ENCODE measurements around the gene PDLIM7.
"Not testable (repeated sequence)": the region's sequence is repeated elsewhere in the genome, so short reads cannot be mapped to it uniquely, and the experiment has no call there.

PDLIM7 gene

GRCh38 chr5:177490311-177490991 lies 7.0 kb downstream of the PDLIM7 start:
- no peak for DNase-seq

- DNase-seq: no peak
Observed at GRCh38 chr5:177489119-177489716, 8.2 kb downstream of the PDLIM7 start.

- DNase-seq: no peak
Observed at GRCh38 chr5:177487975-177488374, 9.4 kb downstream of the PDLIM7 start.

GRCh38 chr5:177487144-177487543 lies 10.3 kb downstream of the PDLIM7 start:
- no peak for DNase-seq

GRCh38 chr5:177486256-177486655 lies 11.1 kb downstream of the PDLIM7 start:
- DNase-seq: no peak

- not testable (repeated sequence) for DNase-seq
Observed at GRCh38 chr5:177485753-177486152, 11.7 kb downstream of the PDLIM7 start.

GRCh38 chr5:177484902-177485549 lies 12.4 kb downstream of the PDLIM7 start:
- DNase-seq: no peak

GRCh38 chr5:177483994-177484901 lies 13.2 kb downstream of the PDLIM7 start:
- no peak for DNase-seq

GRCh38 chr5:177483042-177483441 lies 14.4 kb downstream of the PDLIM7 start:
- no peak for DNase-seq

- DNase-seq: no peak
Observed at GRCh38 chr5:177482359-177482795, 15.0 kb downstream of the PDLIM7 start.

- no peak for DNase-seq
Observed at GRCh38 chr5:177479774-177480173, 17.6 kb downstream of the PDLIM7 start.

GRCh38 chr5:177478711-177479646 lies 18.4 kb downstream of the PDLIM7 start:
- DNase-seq: peak; percentile 48

- no peak for DNase-seq
Observed at GRCh38 chr5:177477701-177478477, 19.5 kb downstream of the PDLIM7 start.

GRCh38 chr5:177476531-177477233 lies 20.7 kb downstream of the PDLIM7 start:
- no peak for DNase-seq

GRCh38 chr5:177475563-177476427 lies 21.6 kb downstream of the PDLIM7 start:
- no peak for DNase-seq

- DNase-seq: no peak
Observed at GRCh38 chr5:177474846-177475562, 22.4 kb downstream of the PDLIM7 start.

GRCh38 chr5:177474002-177474476 lies 23.4 kb downstream of the PDLIM7 start:
- no peak for DNase-seq

- DNase-seq: no peak
Observed at GRCh38 chr5:177473443-177474001, 23.9 kb downstream of the PDLIM7 start, which contains the start of gene DBN1. TSS of gene DBN1 (minus strand) at chr5:177473634. CDS start at chr5:177473521, 113 bp downstream.
